ENCODE measurements around the gene MAP3K13. TPM values are rescaled to one million over a fixed set of nuclear protein-coding genes. Genes with fewer than 3 reads are reported as not detected.

Gene MAP3K13
- total RNA-seq, 1 experiment from 2014 or later, result 10.6 TPM

DNA sequence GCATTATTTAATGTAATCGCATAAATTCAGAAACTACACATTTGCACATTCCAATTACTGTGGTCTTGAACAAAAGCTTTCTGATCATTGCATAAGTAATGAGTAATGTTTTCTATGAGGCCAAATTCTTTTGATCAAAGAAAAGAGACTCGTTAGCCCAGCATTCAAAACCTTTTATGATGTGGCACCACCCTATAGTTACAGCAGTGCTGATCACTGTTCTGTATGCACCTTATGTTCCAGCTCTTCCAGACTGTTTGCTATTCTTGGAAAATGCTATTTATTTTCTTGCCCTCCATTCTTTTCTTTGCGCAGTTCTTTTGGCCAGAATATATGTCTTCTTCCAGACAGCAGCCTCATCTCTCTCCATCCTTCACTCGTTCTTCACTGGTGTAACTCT, 42.3 kb downstream of the MAP3K13 start:
- no peak overlapping the region for H2BK12ac ChIP-seq (ENCODE audit: insufficient read length, low read depth, low read length)
- H3K4me2 ChIP-seq (ENCODE audit: insufficient read depth, insufficient read length, low read length), result no peak overlapping the region
- Mint-ChIP-seq H3K4me3 (no peak overlapping the region), H3K9me3 (no peaks in the 10 kb centered on the region), H3K27me3 (ENCODE audit: low read depth) (no peaks in the 10 kb centered on the region), H3K27ac (no peak overlapping the region), H3K36me3 (ENCODE audit: insufficient read depth in 1 of 3, low read depth in 3 of 3) (no peaks in the 10 kb centered on the region), H3K4me1 (peaks cover 4 to 6% of the 10 kb centered on the region in 2 experiments)
- H4K5ac ChIP-seq (ENCODE audit: insufficient read length, low read depth, low read length), result no peak overlapping the region
- no peak for DNase-seq
- no peak overlapping the region for H2BK120ac ChIP-seq (ENCODE audit: low read depth, low read length, poor library complexity, severe bottlenecking)
- no peaks in the 10 kb centered on the region for H3K9me3 ChIP-seq (ENCODE audit: control insufficient read depth, low read depth, low read length)
- 0 out of 2 replicates have a peak, but pooled peaks cover 2% of the 10 kb centered on the region for H3K79me2 ChIP-seq (ENCODE audit: insufficient read depth, low read length)
- no peak overlapping the region for H3K23ac ChIP-seq (ENCODE audit: insufficient read length, low read depth, low read length)
- H3T11ph ChIP-seq (ENCODE audit: low read length), result no peak overlapping the region
- H4K20me1 ChIP-seq (ENCODE audit: control insufficient read depth, insufficient read depth, insufficient read length), result no peaks in the 10 kb centered on the region
- WGBS (ENCODE audit: extremely low coverage, insufficient read length, low lambda C conversion rate), result no CpG with 5 or more reads among the region's 4 CpGs
- H3K18ac ChIP-seq (ENCODE audit: insufficient read length, low read depth, low read length), result no peak overlapping the region
- H2BK5ac ChIP-seq (ENCODE audit: insufficient read length, low read length), result no peak overlapping the region
- no peak overlapping the region for H2BK15ac ChIP-seq (ENCODE audit: low read depth, low read length)
- H3K4ac ChIP-seq (ENCODE audit: low read depth, low read length), result no peak overlapping the region
- no peak overlapping the region for H2BK20ac ChIP-seq (ENCODE audit: low read depth, low read length, poor library complexity, severe bottlenecking)
- no peaks in the 10 kb centered on the region for H3K27me3 ChIP-seq (ENCODE audit: insufficient read depth, low read length)
- H2AK5ac ChIP-seq (ENCODE audit: insufficient read length, low read length), result no peak overlapping the region
- no peak overlapping the region for H3K9ac ChIP-seq (ENCODE audit: extremely low read depth, insufficient read length, low read length)
- no peak overlapping the region for H2AFZ ChIP-seq (ENCODE audit: low read length)
- no peaks in the 10 kb centered on the region for H3K23me2 ChIP-seq (ENCODE audit: insufficient read length, low read depth, low read length, poor library complexity, severe bottlenecking)
- no peak overlapping the region for H3K56ac ChIP-seq (ENCODE audit: insufficient read length, low read depth, low read length)
- no peak overlapping the region for H4K8ac ChIP-seq (replicated peaks; ENCODE audit: insufficient read length, low read depth, low read length)
- H3K79me1 ChIP-seq (ENCODE audit: insufficient read depth, low read depth, low read length, poor library complexity, severe bottlenecking), result no peaks in the 10 kb centered on the region
- no peak overlapping the region for H4K91ac ChIP-seq (ENCODE audit: insufficient read length, low read depth, low read length)
- no peak overlapping the region for H3K14ac ChIP-seq (ENCODE audit: insufficient read depth, low read length)
- H3K27ac ChIP-seq (ENCODE audit: insufficient read length, low read depth, low read length), result no peak overlapping the region
- TF ChIP-seq, protein P1, sequence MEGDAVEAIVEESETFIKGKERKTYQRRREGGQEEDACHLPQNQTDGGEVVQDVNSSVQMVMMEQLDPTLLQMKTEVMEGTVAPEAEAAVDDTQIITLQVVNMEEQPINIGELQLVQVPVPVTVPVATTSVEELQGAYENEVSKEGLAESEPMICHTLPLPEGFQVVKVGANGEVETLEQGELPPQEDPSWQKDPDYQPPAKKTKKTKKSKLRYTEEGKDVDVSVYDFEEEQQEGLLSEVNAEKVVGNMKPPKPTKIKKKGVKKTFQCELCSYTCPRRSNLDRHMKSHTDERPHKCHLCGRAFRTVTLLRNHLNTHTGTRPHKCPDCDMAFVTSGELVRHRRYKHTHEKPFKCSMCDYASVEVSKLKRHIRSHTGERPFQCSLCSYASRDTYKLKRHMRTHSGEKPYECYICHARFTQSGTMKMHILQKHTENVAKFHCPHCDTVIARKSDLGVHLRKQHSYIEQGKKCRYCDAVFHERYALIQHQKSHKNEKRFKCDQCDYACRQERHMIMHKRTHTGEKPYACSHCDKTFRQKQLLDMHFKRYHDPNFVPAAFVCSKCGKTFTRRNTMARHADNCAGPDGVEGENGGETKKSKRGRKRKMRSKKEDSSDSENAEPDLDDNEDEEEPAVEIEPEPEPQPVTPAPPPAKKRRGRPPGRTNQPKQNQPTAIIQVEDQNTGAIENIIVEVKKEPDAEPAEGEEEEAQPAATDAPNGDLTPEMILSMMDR (conservative IDR thresholded peaks at IDR 0.05), result no peak
- no peaks in the 10 kb centered on the region for H3K4me1 ChIP-seq (ENCODE audit: insufficient read depth, low read length)

Measured in H9 (cell line).